PFSK-1 (cell line): ENCODE data around the gene ASS1.

Experiments used
- FOXP2 ChIP-seq: optimal IDR thresholded peaks from 2 replicates; pipeline ENCODE3; 2011; ENCODE audit warnings: borderline replicate concordance, control low read depth, inconsistent platforms; ENCODE audit not compliant: insufficient read depth; ENCODE audit errors: extremely low read length, extremely low read depth
- POLR2AphosphoS5 ChIP-seq: IDR thresholded peaks from 2 replicates; pipeline ENCODE4 v1.6.1; 2012; ENCODE audit warnings: low read depth, mild to moderate bottlenecking, control low read depth, low read length, moderate library complexity
- SIN3A ChIP-seq: IDR thresholded peaks from 2 replicates; pipeline ENCODE4 v1.6.1; 2012; ENCODE audit warnings: mild to moderate bottlenecking, low read length, moderate library complexity, borderline replicate concordance; ENCODE audit not compliant: insufficient read depth
- TAF1 ChIP-seq: IDR thresholded peaks from 2 replicates; pipeline ENCODE4 v1.6.1; 2012; ENCODE audit warnings: low read length, control low read depth, borderline replicate concordance; ENCODE audit not compliant: insufficient read depth
- TF ChIP-seq, protein P1 (sequence below), 2 experiments: IDR thresholded peaks; 2 replicates each; pipeline versions ENCODE4 v1.6.1 to v1.8.0; 2011 to 2012; ENCODE audit warnings: low read depth in 2 of 2, low read length in 2 of 2, control low read depth in 1 of 2, inconsistent platforms in 1 of 2, mild to moderate bottlenecking in 1 of 2, moderate library complexity in 1 of 2; ENCODE audit not compliant: insufficient read depth in 1 of 2

ASS1 gene

GRCh38 chr9:130519927-130520326 lies 75.2 kb downstream of the ASS1 start:
- TF ChIP-seq TAF1 (no peak), FOXP2 (no peak), SIN3A (no peak), POLR2AphosphoS5 (no peak)
- TF ChIP-seq, protein P1, sequence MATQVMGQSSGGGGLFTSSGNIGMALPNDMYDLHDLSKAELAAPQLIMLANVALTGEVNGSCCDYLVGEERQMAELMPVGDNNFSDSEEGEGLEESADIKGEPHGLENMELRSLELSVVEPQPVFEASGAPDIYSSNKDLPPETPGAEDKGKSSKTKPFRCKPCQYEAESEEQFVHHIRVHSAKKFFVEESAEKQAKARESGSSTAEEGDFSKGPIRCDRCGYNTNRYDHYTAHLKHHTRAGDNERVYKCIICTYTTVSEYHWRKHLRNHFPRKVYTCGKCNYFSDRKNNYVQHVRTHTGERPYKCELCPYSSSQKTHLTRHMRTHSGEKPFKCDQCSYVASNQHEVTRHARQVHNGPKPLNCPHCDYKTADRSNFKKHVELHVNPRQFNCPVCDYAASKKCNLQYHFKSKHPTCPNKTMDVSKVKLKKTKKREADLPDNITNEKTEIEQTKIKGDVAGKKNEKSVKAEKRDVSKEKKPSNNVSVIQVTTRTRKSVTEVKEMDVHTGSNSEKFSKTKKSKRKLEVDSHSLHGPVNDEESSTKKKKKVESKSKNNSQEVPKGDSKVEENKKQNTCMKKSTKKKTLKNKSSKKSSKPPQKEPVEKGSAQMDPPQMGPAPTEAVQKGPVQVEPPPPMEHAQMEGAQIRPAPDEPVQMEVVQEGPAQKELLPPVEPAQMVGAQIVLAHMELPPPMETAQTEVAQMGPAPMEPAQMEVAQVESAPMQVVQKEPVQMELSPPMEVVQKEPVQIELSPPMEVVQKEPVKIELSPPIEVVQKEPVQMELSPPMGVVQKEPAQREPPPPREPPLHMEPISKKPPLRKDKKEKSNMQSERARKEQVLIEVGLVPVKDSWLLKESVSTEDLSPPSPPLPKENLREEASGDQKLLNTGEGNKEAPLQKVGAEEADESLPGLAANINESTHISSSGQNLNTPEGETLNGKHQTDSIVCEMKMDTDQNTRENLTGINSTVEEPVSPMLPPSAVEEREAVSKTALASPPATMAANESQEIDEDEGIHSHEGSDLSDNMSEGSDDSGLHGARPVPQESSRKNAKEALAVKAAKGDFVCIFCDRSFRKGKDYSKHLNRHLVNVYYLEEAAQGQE (IDR thresholded peaks at IDR 0.05; ENCODE audit: insufficient read depth in 1 of 2, low read depth in 2 of 2, low read length in 2 of 2): no peak

DNA sequence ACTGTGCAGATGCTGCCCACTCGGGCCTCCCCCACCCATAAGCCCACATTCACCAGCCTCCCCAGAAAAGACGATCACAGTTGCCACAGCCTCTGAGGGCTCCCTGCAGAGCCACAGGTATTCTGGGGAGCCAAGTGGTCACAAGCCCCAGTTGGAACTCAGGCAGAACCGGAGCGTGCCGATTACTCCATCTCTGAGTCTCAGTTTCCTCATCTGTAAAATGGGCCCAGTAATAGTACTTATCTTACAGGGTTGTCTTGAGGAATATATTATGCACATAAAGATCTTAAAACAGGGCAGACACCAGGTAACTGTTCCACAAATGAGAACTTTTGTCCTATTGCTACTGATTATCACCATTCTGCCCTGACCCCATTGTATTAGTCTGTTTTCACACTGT lies 77.0 kb downstream of the ASS1 start:
- TF ChIP-seq POLR2AphosphoS5 (no peak), FOXP2 (no peak), SIN3A (no peak), TAF1 (no peak)
- TF ChIP-seq, protein P1 (IDR thresholded peaks at IDR 0.05; ENCODE audit: insufficient read depth in 1 of 2, low read depth in 2 of 2, low read length in 2 of 2): no peak

DNA sequence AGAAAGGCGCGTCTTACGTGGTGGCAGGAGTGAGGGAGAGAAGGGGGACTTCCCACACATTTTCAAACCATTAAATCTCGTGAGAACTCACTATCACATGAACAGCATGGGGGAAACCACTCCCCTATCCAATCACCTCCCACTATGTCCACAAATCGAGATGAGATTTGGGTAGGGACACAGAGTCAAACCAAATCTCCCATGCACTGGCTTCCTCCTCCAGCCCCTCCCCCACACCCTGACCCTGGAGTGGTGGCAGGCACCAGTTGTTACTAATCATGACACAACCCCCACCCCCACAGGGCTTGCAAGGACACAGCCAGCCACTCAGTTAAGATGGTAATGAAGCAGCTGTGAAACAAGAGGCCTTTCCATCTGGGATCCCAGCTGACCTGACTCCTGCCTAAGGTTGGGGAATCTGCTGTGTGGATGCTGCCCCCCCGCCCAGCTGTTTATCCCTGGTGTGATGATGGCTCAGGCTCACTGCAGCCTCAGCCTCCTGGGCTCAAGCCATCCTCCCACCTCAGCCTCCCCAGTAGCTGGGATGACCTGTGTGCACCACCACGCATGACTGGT lies 77.6 kb downstream of the ASS1 start:
- TF ChIP-seq FOXP2 (no peak), SIN3A (no peak), TAF1 (no peak), POLR2AphosphoS5 (no peak)
- TF ChIP-seq, protein P1 (IDR thresholded peaks at IDR 0.05; ENCODE audit: insufficient read depth in 1 of 2, low read depth in 2 of 2, low read length in 2 of 2): no peak

DNA sequence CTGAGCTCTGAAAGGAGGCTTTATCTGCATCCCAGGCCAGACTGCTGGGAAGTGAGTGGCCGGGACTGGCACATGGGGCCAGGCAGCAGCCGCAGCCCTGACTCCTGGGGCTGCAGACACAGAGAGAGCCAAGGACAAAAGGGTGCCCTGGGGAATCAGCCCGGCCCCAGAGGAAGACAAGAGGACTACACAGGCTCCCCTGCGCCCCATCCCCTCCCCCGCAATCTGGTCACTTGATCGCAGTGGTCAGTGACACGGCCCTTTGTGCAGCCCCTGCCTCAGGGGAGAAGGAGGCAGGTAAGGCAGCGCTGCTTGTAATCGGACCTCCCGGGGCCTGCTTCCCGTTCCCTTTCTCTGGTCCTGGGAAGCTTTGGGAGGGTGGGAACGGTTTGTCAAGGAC lies 79.2 kb downstream of the ASS1 start:
- TF ChIP-seq, protein P1 (IDR thresholded peaks at IDR 0.05; ENCODE audit: insufficient read depth in 1 of 2, low read depth in 2 of 2, low read length in 2 of 2): no peak
- TF ChIP-seq FOXP2 (no peak), TAF1 (no peak), SIN3A (no peak), POLR2AphosphoS5 (no peak)

DNA sequence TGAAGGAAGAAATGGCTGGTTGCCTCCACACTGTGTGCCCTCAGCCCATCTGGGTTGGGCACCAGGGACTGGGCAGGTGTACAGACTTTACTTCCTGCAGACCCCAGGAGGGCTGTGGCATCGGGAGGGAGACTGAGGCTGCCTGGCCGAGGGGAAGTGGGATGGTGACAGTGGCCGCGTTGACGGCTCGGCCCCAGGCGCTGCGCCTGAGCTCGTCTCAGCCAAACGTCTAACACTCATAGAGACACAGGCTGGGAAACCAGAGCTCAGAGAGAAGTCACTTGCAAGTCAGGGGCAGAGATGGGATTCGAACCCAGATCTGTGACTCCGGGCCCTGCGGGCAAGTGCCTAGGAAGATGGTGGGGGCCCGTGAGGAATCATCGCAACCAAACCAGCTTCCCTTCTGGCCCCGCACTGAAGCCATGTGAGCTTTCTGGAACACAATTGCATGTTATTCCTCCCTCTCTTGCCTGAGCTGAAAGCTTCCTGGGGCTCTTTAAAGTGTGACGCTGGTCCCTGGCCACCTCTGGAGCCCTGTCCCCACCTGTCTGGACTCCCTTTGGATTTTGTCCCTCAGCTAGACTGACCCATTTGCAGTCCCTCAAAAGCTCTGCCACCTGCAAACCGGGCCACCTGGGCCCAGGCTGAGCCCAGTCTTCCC lies 81.6 kb downstream of the ASS1 start:
- TF ChIP-seq POLR2AphosphoS5 (no peak), FOXP2 (no peak), TAF1 (no peak), SIN3A (no peak)
- TF ChIP-seq, protein P1 (IDR thresholded peaks at IDR 0.05; ENCODE audit: insufficient read depth in 1 of 2, low read depth in 2 of 2, low read length in 2 of 2): no peak
